ENCODE data around the gene NPR2.

- TF ChIP-seq CTCF (IDR thresholded peaks at IDR 0.05) (no peak), POLR2A (IDR thresholded peaks at IDR 0.05) (no peak)
These were observed 54.7 kb downstream of the NPR2 start for GRCh38 chr9:35845824-35846771.

Data from Peyer's patch (tissue), 4 donors.